Measurements from ENCODE around the gene RNF145.

The RNF145 gene

GRCh38 chr5:159249158-159249557 is 39.8 kb upstream of the RNF145 start:
- Histone ChIP-seq H3K27me3 (no peaks in the 10 kb centered on the region), H3K27ac (no peak overlapping the region)
- TF ChIP-seq CTCF (IDR thresholded peaks at IDR 0.05) = no peak

GRCh38 chr5:159244890-159245289 is 35.5 kb upstream of the RNF145 start:
- Histone ChIP-seq H3K4me1 (ENCODE audit: control insufficient read depth in 1 of 2, insufficient read depth in 1 of 2, low read depth in 1 of 2, low read length in 1 of 2) (peaks cover 14 to 17% of the 10 kb centered on the region in 2 experiments), H3K27ac (no peak overlapping the region), H3K36me3 (no peaks in the 10 kb centered on the region), H3K27me3 (no peaks in the 10 kb centered on the region), H3K9me3 (no peaks in the 10 kb centered on the region), H3K4me3 (ENCODE audit: low read depth in 1 of 2, low read length in 1 of 2) (no peak overlapping the region)
- TF ChIP-seq CTCF (IDR thresholded peaks at IDR 0.05) = no peak

More at GRCh38 chr5:159249158-159249557, 39.8 kb upstream of the RNF145 start:
- no peaks in the 10 kb centered on the region for H3K9me3 ChIP-seq
- no peaks in the 10 kb centered on the region for H3K4me1 ChIP-seq (ENCODE audit: control insufficient read depth in 1 of 2, insufficient read depth in 1 of 2, low read depth in 1 of 2, low read length in 1 of 2)
- H3K4me3 ChIP-seq (ENCODE audit: low read depth in 1 of 2, low read length in 1 of 2) = no peak overlapping the region
- no peaks in the 10 kb centered on the region for H3K36me3 ChIP-seq

- no peak for TF ChIP-seq CTCF (IDR thresholded peaks at IDR 0.05)
- no peaks in the 10 kb centered on the region for H3K36me3 ChIP-seq
- no peak overlapping the region for H3K4me3 ChIP-seq (ENCODE audit: low read depth in 1 of 2, low read length in 1 of 2)
Measured at GRCh38 chr5:159244163-159244562, 34.8 kb upstream of the RNF145 start.

GRCh38 chr5:159243385-159243784 is 34.0 kb upstream of the RNF145 start:
- Histone ChIP-seq H3K4me1 (ENCODE audit: control insufficient read depth in 1 of 2, insufficient read depth in 1 of 2, low read depth in 1 of 2, low read length in 1 of 2) (peaks cover 14 to 17% of the 10 kb centered on the region in 2 experiments), H3K9me3 (no peaks in the 10 kb centered on the region), H3K27me3 (no peaks in the 10 kb centered on the region), H3K4me3 (ENCODE audit: low read depth in 1 of 2, low read length in 1 of 2) (no peak overlapping the region), H3K36me3 (no peaks in the 10 kb centered on the region), H3K27ac (peak overlapping the region; percentile 79)
- TF ChIP-seq CTCF (IDR thresholded peaks at IDR 0.05) = no peak

More at GRCh38 chr5:159244163-159244562, 34.8 kb upstream of the RNF145 start:
- Histone ChIP-seq H3K27ac (no peak overlapping the region), H3K9me3 (no peaks in the 10 kb centered on the region), H3K27me3 (no peaks in the 10 kb centered on the region), H3K4me1 (ENCODE audit: control insufficient read depth in 1 of 2, insufficient read depth in 1 of 2, low read depth in 1 of 2, low read length in 1 of 2) (peaks cover 14 to 17% of the 10 kb centered on the region in 2 experiments)

GRCh38 chr5:159242656-159243055 is 33.3 kb upstream of the RNF145 start:
- Histone ChIP-seq H3K36me3 (no peaks in the 10 kb centered on the region), H3K9me3 (no peaks in the 10 kb centered on the region), H3K4me3 (ENCODE audit: low read depth in 1 of 2, low read length in 1 of 2) (no peak overlapping the region), H3K4me1 (ENCODE audit: control insufficient read depth in 1 of 2, insufficient read depth in 1 of 2, low read depth in 1 of 2, low read length in 1 of 2) (peaks cover 14 to 17% of the 10 kb centered on the region in 2 experiments), H3K27ac (peak overlapping the region; percentile 79), H3K27me3 (no peaks in the 10 kb centered on the region)
- TF ChIP-seq CTCF (IDR thresholded peaks at IDR 0.05) = no peak

Data from neutrophil (primary cell).